Liver (tissue), 3 donors: ENCODE results near the gene ACKR4.

Source experiments
- JUND ChIP-seq, 2 donors: IDR thresholded peaks; 2 replicates each; pipeline ENCODE4 v1.6.1; 2016; ENCODE audit warnings: antibody characterized with exemption in 2 of 2
- RAD21 ChIP-seq, 2 donors: IDR thresholded peaks; 2 replicates each; pipeline ENCODE4 v1.6.1; 2016; ENCODE audit warnings: antibody characterized with exemption in 2 of 2, mild to moderate bottlenecking in 2 of 2
- YY1 ChIP-seq: IDR thresholded peaks from 2 replicates; pipeline ENCODE4 v1.6.1; 2016; ENCODE audit warnings: antibody characterized with exemption, mild to moderate bottlenecking
- TF ChIP-seq, protein P1 (sequence below): fragments of 150-350 bp; IDR thresholded peaks from 2 replicates; pipeline ENCODE4 v1.5.1; 2017; ENCODE audit warnings: improper control_type of control experiment, low read depth, low read length; ENCODE audit not compliant: missing input control
- donor health status: healthy.
- donor health status: healthy.

DNA sequence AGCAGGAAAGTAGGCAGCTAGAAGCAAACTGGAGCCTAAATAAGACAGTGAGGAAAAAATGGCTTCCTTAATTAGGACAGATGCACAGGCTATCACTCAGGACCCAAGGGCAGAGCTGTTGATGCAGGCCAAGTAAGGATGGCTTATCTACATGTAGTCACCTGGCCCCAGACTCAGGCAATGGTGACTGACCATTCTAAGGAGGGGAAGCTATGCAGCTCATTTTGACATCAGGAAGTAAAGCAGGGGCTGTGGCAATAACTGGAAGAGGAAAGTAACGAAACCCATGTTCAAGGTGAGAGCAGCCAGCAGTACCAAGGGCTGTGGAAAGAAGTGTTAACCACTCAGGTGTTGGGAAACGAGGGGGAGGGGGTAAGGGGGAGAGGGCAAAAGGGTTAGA lies 46.3 kb downstream of the ACKR4 start:
- TF ChIP-seq YY1 (no peak), JUND (IDR thresholded peaks at IDR 0.05) (no peak), RAD21 (IDR thresholded peaks at IDR 0.05) (no peak)
- TF ChIP-seq, protein P1, sequence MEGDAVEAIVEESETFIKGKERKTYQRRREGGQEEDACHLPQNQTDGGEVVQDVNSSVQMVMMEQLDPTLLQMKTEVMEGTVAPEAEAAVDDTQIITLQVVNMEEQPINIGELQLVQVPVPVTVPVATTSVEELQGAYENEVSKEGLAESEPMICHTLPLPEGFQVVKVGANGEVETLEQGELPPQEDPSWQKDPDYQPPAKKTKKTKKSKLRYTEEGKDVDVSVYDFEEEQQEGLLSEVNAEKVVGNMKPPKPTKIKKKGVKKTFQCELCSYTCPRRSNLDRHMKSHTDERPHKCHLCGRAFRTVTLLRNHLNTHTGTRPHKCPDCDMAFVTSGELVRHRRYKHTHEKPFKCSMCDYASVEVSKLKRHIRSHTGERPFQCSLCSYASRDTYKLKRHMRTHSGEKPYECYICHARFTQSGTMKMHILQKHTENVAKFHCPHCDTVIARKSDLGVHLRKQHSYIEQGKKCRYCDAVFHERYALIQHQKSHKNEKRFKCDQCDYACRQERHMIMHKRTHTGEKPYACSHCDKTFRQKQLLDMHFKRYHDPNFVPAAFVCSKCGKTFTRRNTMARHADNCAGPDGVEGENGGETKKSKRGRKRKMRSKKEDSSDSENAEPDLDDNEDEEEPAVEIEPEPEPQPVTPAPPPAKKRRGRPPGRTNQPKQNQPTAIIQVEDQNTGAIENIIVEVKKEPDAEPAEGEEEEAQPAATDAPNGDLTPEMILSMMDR: no peak
